Uterus (tissue), 4 donors: ENCODE measurements around the gene TBXA2R. TPM values are rescaled to one million over a fixed set of nuclear protein-coding genes. Genes with fewer than 3 reads are reported as not detected.
A peak's percentile ranks its signal among the peaks of the same experiment; 100 is the strongest.

Source experiments
- DNase-seq, 2 donors: peaks; one replicate each; pipeline ENCODE4 v3.0.0-alpha.2; 2019 to 2020
- H3K27ac ChIP-seq, 2 donors: fragments of 200-600 bp; sonication (generic); 1 replicate in 1 of 2; 2 replicates in 1 of 2; pipeline ENCODE4 v1.5.1; 2016 to 2018
- H3K27me3 ChIP-seq, 2 donors: fragments of 200-600 bp; sonication (generic); one replicate each; pipeline ENCODE4 v1.5.1; 2018 to 2019; ENCODE audit warnings: control low read depth in 1 of 2
- H3K36me3 ChIP-seq, 2 donors: fragments of 200-600 bp; sonication (generic); one replicate each; pipeline ENCODE4 v1.5.1; 2019; ENCODE audit warnings: control low read depth in 1 of 2
- H3K4me1 ChIP-seq, 2 donors: fragments of 200-600 bp; sonication (generic); one replicate each; pipeline ENCODE4 v1.5.1; 2018 to 2019; ENCODE audit warnings: control low read depth in 1 of 2
- H3K4me3 ChIP-seq, 2 donors: fragments of 200-600 bp; sonication (generic); 1 replicate in 1 of 2; 2 replicates in 1 of 2; pipeline ENCODE4 v1.5.1; 2018 to 2019; ENCODE audit warnings: mild to moderate bottlenecking in 1 of 2
- H3K9me3 ChIP-seq, 2 donors: fragments of 200-600 bp; sonication (generic); one replicate each; pipeline ENCODE4 v1.5.1; 2019; ENCODE audit warnings: control low read depth in 1 of 2
- POLR2A ChIP-seq, 2 donors: fragments of 450-650 bp; IDR thresholded peaks; one replicate each; pipeline ENCODE4 v1.6.1; 2016; ENCODE audit warnings: antibody characterized with exemption in 2 of 2, mild to moderate bottlenecking in 1 of 2, moderate library complexity in 1 of 2
- intact Hi-C: fragments of 100-400 bp; cut with DNase I; formaldehyde crosslinking; loops from one replicate; pipeline ENCODE4 v1.15.1; 2023; ENCODE audit warnings: low total_unique reads
- total RNA-seq, 4 donors: library from RNA; depleted of rRNA in 3 of 4; stranded (reverse); fragments of >200 nt in 3 of 4; gene quantifications; one replicate each; pipeline versions ENCODE4 v1.1.0 to v1.2.4, GENCODE V29; 2014 to 2023
- TF ChIP-seq, protein P1 (sequence below), 4 experiments: fragments of 200-600 bp in 2 of 4; fragments of 450-650 bp in 2 of 4; sonication (generic) in 2 of 4; IDR thresholded peaks; one replicate each; pipeline ENCODE4 v1.5.1; 2016 to 2019; ENCODE audit warnings: antibody characterized with exemption in 4 of 4, mild to moderate bottlenecking in 2 of 4, moderate library complexity in 1 of 4
- donor health status: DM: yes; HTN: yes; CAD: no.

The TBXA2R gene
- total RNA-seq, 4 donors from 2014 or later = 2.6 to 7.3 TPM; not detected in 2

DNA sequence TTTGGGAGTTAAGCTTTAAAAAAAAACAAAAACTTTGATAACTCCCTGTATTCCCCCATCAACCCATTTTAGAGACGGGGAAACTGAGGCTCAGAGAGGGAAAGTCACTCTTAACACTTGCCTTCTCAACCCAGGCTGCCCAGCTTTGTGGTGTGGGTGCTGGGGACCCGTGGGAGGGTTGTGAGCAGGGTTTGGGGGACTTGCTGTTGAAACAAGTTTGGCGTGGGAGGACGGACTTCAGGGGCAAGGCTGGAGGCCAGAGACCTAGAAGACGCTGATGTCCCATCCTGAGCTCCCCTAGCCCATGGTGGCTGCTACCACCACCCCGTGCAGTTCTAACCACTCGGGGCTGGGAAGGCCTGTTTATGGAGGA, 20.7 kb upstream of the TBXA2R start:
- H3K4me3 ChIP-seq = no peak overlapping the region
- intact Hi-C loops = no loop called here
- H3K27ac ChIP-seq = peak overlapping the region in 1 of 2 donors; percentile 91
- TF ChIP-seq, protein P1, sequence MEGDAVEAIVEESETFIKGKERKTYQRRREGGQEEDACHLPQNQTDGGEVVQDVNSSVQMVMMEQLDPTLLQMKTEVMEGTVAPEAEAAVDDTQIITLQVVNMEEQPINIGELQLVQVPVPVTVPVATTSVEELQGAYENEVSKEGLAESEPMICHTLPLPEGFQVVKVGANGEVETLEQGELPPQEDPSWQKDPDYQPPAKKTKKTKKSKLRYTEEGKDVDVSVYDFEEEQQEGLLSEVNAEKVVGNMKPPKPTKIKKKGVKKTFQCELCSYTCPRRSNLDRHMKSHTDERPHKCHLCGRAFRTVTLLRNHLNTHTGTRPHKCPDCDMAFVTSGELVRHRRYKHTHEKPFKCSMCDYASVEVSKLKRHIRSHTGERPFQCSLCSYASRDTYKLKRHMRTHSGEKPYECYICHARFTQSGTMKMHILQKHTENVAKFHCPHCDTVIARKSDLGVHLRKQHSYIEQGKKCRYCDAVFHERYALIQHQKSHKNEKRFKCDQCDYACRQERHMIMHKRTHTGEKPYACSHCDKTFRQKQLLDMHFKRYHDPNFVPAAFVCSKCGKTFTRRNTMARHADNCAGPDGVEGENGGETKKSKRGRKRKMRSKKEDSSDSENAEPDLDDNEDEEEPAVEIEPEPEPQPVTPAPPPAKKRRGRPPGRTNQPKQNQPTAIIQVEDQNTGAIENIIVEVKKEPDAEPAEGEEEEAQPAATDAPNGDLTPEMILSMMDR (IDR thresholded peaks at IDR 0.05) = no peak
- TF ChIP-seq POLR2A (IDR thresholded peaks at IDR 0.05) = no peak
- H3K36me3 ChIP-seq = no peaks in the 10 kb centered on the region
- H3K4me1 ChIP-seq = peaks cover 7 to 10% of the 10 kb centered on the region in 2 donors
- no peak for DNase-seq
- H3K9me3 ChIP-seq = no peaks in the 10 kb centered on the region
- no peaks in the 10 kb centered on the region for H3K27me3 ChIP-seq

GRCh38 chr19:3626473-3627350, 20.0 kb upstream of the TBXA2R start, which contains the start of gene CACTIN:
TSS of gene CACTIN (minus strand) at chr19:3626790. CDS start at chr19:3626762, 28 bp downstream.
- no peaks in the 10 kb centered on the region for H3K27me3 ChIP-seq
- H3K27ac ChIP-seq = peak within 1 kb of the TSS; percentile 91 to 92
- peak within 1 kb of the TSS; percentile 87 to 89 for H3K4me3 ChIP-seq
- DNase-seq = peak; percentile 98 to 99
- intact Hi-C loops = no loop called here
- TF ChIP-seq, protein P1 (IDR thresholded peaks at IDR 0.05) = peak in 2 of 4 experiments; percentile 51 to 53
- TF ChIP-seq POLR2A (IDR thresholded peaks at IDR 0.05) = peak; percentile 32 to 78
- peaks cover 7 to 10% of the 10 kb centered on the region in 2 donors for H3K4me1 ChIP-seq
- no peaks in the 10 kb centered on the region for H3K9me3 ChIP-seq
- no peaks in the 10 kb centered on the region for H3K36me3 ChIP-seq

- DNase-seq = no peak
- no peaks in the 10 kb centered on the region for H3K36me3 ChIP-seq
- H3K9me3 ChIP-seq = no peaks in the 10 kb centered on the region
- intact Hi-C loops = no loop called here
- TF ChIP-seq, protein P1 (IDR thresholded peaks at IDR 0.05) = no peak
- no peak for TF ChIP-seq POLR2A (IDR thresholded peaks at IDR 0.05)
- peak overlapping the region; percentile 91 to 92 for H3K27ac ChIP-seq
- peaks cover 7 to 10% of the 10 kb centered on the region in 2 donors for H3K4me1 ChIP-seq
- H3K27me3 ChIP-seq = no peaks in the 10 kb centered on the region
- H3K4me3 ChIP-seq = peak overlapping the region; percentile 87 to 89
Measured at GRCh38 chr19:3625996-3626472, 19.4 kb upstream of the TBXA2R start.

DNA sequence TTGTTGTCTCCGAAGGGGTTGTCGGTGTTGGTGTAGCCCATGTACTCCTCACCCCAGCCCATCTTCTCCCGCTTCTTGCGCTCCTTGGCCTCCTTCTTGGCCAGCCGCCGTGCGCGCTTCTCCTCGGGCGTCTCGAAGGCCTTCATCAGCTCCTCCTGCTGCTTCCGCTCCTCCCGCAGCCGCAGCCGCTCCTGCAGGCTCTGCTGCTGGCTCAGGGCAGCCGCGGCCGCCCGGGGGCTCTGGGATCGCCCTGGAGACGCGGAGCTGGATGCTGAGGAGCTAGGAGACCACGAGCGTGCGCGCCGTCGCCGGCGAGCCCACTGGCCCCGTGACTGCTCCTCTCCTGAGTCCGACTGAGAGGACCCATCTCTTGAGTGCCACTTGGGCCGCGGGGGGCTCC, 17.0 kb upstream of the TBXA2R start:
- peaks cover 7 to 10% of the 10 kb centered on the region in 2 donors for H3K4me1 ChIP-seq
- intact Hi-C loops = no loop called here
- no peak overlapping the region for H3K27ac ChIP-seq
- no peaks in the 10 kb centered on the region for H3K36me3 ChIP-seq
- no peak overlapping the region for H3K4me3 ChIP-seq
- no peaks in the 10 kb centered on the region for H3K27me3 ChIP-seq
- DNase-seq = no peak
- TF ChIP-seq POLR2A (IDR thresholded peaks at IDR 0.05) = no peak
- TF ChIP-seq, protein P1 (IDR thresholded peaks at IDR 0.05) = no peak
- H3K9me3 ChIP-seq = no peaks in the 10 kb centered on the region

GRCh38 chr19:3622224-3622623, 15.5 kb upstream of the TBXA2R start:
- no peak for DNase-seq
- Histone ChIP-seq H3K4me3 (no peak overlapping the region), H3K4me1 (peaks cover 7 to 10% of the 10 kb centered on the region in 2 donors), H3K36me3 (no peaks in the 10 kb centered on the region), H3K9me3 (no peaks in the 10 kb centered on the region), H3K27ac (no peak overlapping the region), H3K27me3 (no peaks in the 10 kb centered on the region)
- intact Hi-C loops = no loop called here
- TF ChIP-seq POLR2A (IDR thresholded peaks at IDR 0.05) = no peak
- TF ChIP-seq, protein P1 (IDR thresholded peaks at IDR 0.05) = no peak
